Effector CD8-positive, alpha-beta T cell (primary cell): ENCODE measurements around the gene NF1.
"Not testable (repeated sequence)": the region's sequence is repeated elsewhere in the genome, so short reads cannot be mapped to it uniquely, and the experiment has no call there.

Experiments
- DNase-seq: peaks from one replicate; lab custom pipeline; 2025; lab: John Stamatoyannopoulos, UW

NF1 gene

GRCh38 chr17:31295489-31295871, 200.7 kb downstream of the NF1 start:
- DNase-seq, result no peak

- no peak for DNase-seq
Observed at GRCh38 chr17:31296142-31296541, 201.4 kb downstream of the NF1 start.

- DNase-seq, result no peak
Observed at GRCh38 chr17:31297090-31297489, 202.3 kb downstream of the NF1 start, which contains the start of gene OMG. OMG (minus strand) TSS chr17:31297239; CDS start chr17:31296331, 908 bp downstream.

- no peak for DNase-seq
Observed at GRCh38 chr17:31299624-31300023, 204.8 kb downstream of the NF1 start.

GRCh38 chr17:31307640-31308039, 212.9 kb downstream of the NF1 start:
- DNase-seq, result no peak

- no peak for DNase-seq
Observed at GRCh38 chr17:31308372-31309334, 213.9 kb downstream of the NF1 start.

GRCh38 chr17:31309556-31309955, 214.8 kb downstream of the NF1 start:
- DNase-seq, result no peak

GRCh38 chr17:31310260-31310659, 215.5 kb downstream of the NF1 start:
- DNase-seq, result peak; percentile 65

GRCh38 chr17:31310886-31311285, 216.1 kb downstream of the NF1 start:
- DNase-seq, result no peak

GRCh38 chr17:31311526-31311925, 216.7 kb downstream of the NF1 start:
- DNase-seq, result no peak

- DNase-seq, result not testable (repeated sequence)
Observed at GRCh38 chr17:31312223-31312622, 217.4 kb downstream of the NF1 start.

GRCh38 chr17:31313982-31314781, 219.4 kb downstream of the NF1 start, which contains the start of gene EVI2B:
EVI2B (minus strand) TSS chr17:31314054; CDS start chr17:31305609, 8,445 bp downstream.
- no peak for DNase-seq

- DNase-seq, result no peak
Observed at GRCh38 chr17:31314782-31315100, 220.0 kb downstream of the NF1 start.

GRCh38 chr17:31318298-31318801, 223.6 kb downstream of the NF1 start:
- DNase-seq, result peak; percentile 10

GRCh38 chr17:31318851-31319661, 224.3 kb downstream of the NF1 start:
- no peak for DNase-seq

- DNase-seq, result no peak
Observed at GRCh38 chr17:31320241-31320640, 225.5 kb downstream of the NF1 start.

GRCh38 chr17:31320791-31321190, 226.0 kb downstream of the NF1 start:
- no peak for DNase-seq

- peak; percentile 68 for DNase-seq
Observed at GRCh38 chr17:31321481-31321880, 226.7 kb downstream of the NF1 start, which contains the start of gene EVI2A. EVI2A (minus strand) TSS chr17:31321622; CDS start chr17:31319013, 2,609 bp downstream.

GRCh38 chr17:31321966-31322365, 227.2 kb downstream of the NF1 start:
- no peak for DNase-seq

GRCh38 chr17:31323551-31323950, 228.8 kb downstream of the NF1 start:
- no peak for DNase-seq

GRCh38 chr17:31327534-31328159, 232.9 kb downstream of the NF1 start:
- DNase-seq, result no peak
